ENCODE measurements around the gene RNF145. TPM values are rescaled to one million over a fixed set of nuclear protein-coding genes. Genes with fewer than 3 reads are reported as not detected.

Gene RNF145
- total and polyA plus RNA-seq, 10 of the 15 experiments (the other 5 are each of a cell fraction or from before 2014, with no cell fraction given), result 9.7 to 58.1 (median 38.2) TPM

- no peaks in the 10 kb centered on the region for H4K20me1 ChIP-seq (ENCODE audit: control insufficient read depth, insufficient read depth)
- H3K27ac ChIP-seq (ENCODE audit: control insufficient read depth, insufficient read depth), result no peak overlapping the region
- ATAC-seq (no peak), FAIRE-seq (no peak), DNase-seq (ENCODE audit: low read depth, low spot score) (no peak)
- peaks cover 4% of the 10 kb centered on the region for H3K79me2 ChIP-seq (ENCODE audit: control insufficient read depth, insufficient read depth, low read length)
- peaks cover 8% of the 10 kb centered on the region for H3K4me1 ChIP-seq (ENCODE audit: control insufficient read depth, insufficient read depth, low read length)
- intact Hi-C loops (cut with micrococcal nuclease; ENCODE audit: unreplicated experiment), result no loop called here
- SMC1A ChIA-PET (ENCODE audit: uncharacterized antibody, unreplicated experiment), result interaction anchor here (0.6 to 1.8 kb wide), 9 partner anchors 8 to 664 kb away, joined by 3 to 7 read pairs (median 4); no protein-coding TSS in a partner anchor
- CTCF ChIA-PET, result interaction anchor here (0.6 to 2.7 kb wide), 6 partner anchors 11 to 1043 kb away, joined by 3 to 9 read pairs (median 4); no protein-coding TSS in a partner anchor
- RAD21 ChIA-PET (ENCODE audit: unreplicated experiment), result interaction anchor here (0.7 to 1.4 kb wide), 3 partner anchors 11 to 58 kb away, joined by 3 read pairs; no protein-coding TSS in a partner anchor
- no peaks in the 10 kb centered on the region for H3K36me3 ChIP-seq (ENCODE audit: control insufficient read depth in 2 of 2, insufficient read depth in 2 of 2, low read length in 1 of 2)
- H2AFZ ChIP-seq (ENCODE audit: control insufficient read depth, low read depth, low read length), result no peak overlapping the region
- BruUV-seq (replicated peaks), result no TSS peak
- H3K4me3 ChIP-seq, result no peak overlapping the region
- no peak overlapping the region for H3K9ac ChIP-seq (ENCODE audit: control insufficient read depth, insufficient read depth, low read length)
- in situ Hi-C loops (cut with MboI), result no loop called here
- H3K9me3 ChIP-seq (replicated peaks; ENCODE audit: control insufficient read depth, insufficient read depth, low read length), result no peaks in the 10 kb centered on the region
- H3K27me3 ChIP-seq (replicated peaks in 1 of 2; ENCODE audit: control insufficient read depth in 2 of 2, insufficient read depth in 2 of 2, low read length in 1 of 2), result no peaks in the 10 kb centered on the region
- TF ChIP-seq HSF1 (IDR thresholded peaks at IDR 0.05; ENCODE audit: low read depth, low read length) (no peak), GABPA (IDR thresholded peaks at IDR 0.05; ENCODE audit: low read depth) (no peak), E2F4 (IDR thresholded peaks at IDR 0.05; ENCODE audit: low read depth, low read length) (no peak), CBX3 (IDR thresholded peaks at IDR 0.05; ENCODE audit: borderline replicate concordance, low read depth) (no peak), CHD2 (IDR thresholded peaks at IDR 0.05; ENCODE audit: borderline replicate concordance, low read depth, low read length) (no peak), CBX5 (IDR thresholded peaks at IDR 0.05; ENCODE audit: low read depth) (no peak), MTA3 (IDR thresholded peaks at IDR 0.05; ENCODE audit: borderline replicate concordance, low read length) (no peak), TARDBP (IDR thresholded peaks at IDR 0.05; ENCODE audit: borderline replicate concordance) (no peak), NFYA (IDR thresholded peaks at IDR 0.05; ENCODE audit: borderline replicate concordance, low read depth, low read length) (no peak)
- no peak overlapping the region for H3K4me2 ChIP-seq (ENCODE audit: control insufficient read depth, insufficient read depth)
- POLR2A ChIA-PET, result interaction anchor here (0.5 to 1.2 kb wide), 3 partner anchors 10 to 1396 kb away, joined by 3 to 5 read pairs (median 3); no protein-coding TSS in a partner anchor
- WGBS (ENCODE audit: insufficient coverage, insufficient replicate concordance, low lambda C conversion rate, missing lambda C conversion rate), result 95% methylated on average over 2 of the region's 2 CpGs
These were observed 5.3 kb upstream of the RNF145 start for GRCh38 chr5:159214486-159215271.
